Measurements from ENCODE around the gene CBFA2T2.

- TF ChIP-seq, protein P1, sequence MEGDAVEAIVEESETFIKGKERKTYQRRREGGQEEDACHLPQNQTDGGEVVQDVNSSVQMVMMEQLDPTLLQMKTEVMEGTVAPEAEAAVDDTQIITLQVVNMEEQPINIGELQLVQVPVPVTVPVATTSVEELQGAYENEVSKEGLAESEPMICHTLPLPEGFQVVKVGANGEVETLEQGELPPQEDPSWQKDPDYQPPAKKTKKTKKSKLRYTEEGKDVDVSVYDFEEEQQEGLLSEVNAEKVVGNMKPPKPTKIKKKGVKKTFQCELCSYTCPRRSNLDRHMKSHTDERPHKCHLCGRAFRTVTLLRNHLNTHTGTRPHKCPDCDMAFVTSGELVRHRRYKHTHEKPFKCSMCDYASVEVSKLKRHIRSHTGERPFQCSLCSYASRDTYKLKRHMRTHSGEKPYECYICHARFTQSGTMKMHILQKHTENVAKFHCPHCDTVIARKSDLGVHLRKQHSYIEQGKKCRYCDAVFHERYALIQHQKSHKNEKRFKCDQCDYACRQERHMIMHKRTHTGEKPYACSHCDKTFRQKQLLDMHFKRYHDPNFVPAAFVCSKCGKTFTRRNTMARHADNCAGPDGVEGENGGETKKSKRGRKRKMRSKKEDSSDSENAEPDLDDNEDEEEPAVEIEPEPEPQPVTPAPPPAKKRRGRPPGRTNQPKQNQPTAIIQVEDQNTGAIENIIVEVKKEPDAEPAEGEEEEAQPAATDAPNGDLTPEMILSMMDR (conservative IDR thresholded peaks at IDR 0.05), result no peak
- no peak for TF ChIP-seq ZFX (IDR thresholded peaks at IDR 0.05)
These were observed 181.0 kb downstream of the CBFA2T2 start for GRCh38 chr20:33670715-33671499.
